Mucosa of descending colon (tissue), 3 donors: ENCODE measurements around the gene KRTAP5-8. TPM values are rescaled to one million over a fixed set of nuclear protein-coding genes. Genes with fewer than 3 reads are reported as not detected.
"Not testable (repeated sequence)": the region's sequence is repeated elsewhere in the genome, so short reads cannot be mapped to it uniquely, and the experiment has no call there.

ENCODE experiments used
- ATAC-seq: fragments of 200-7000 bp; cut with Tn5 transposase; one replicate; pipeline ENCODE4 v1.9.1; 2020; ENCODE audit warnings: mild to moderate bottlenecking, moderate library complexity
- DNase-seq, 3 donors: peaks; one replicate each; pipeline ENCODE4 v3.0.0-alpha.2; 2020
- H3K36me3 ChIP-seq: fragments of 200-600 bp; one replicate; pipeline ENCODE4 v1.8.0; 2021; ENCODE audit warnings: low read depth, mild to moderate bottlenecking
- H3K4me1 ChIP-seq: fragments of 200-600 bp; one replicate; pipeline ENCODE4 v1.8.0; 2021; ENCODE audit warnings: low read depth, mild to moderate bottlenecking
- H3K4me3 ChIP-seq: fragments of 200-600 bp; one replicate; pipeline ENCODE4 v1.8.0; 2021; ENCODE audit warnings: mild to moderate bottlenecking
- H3K9me3 ChIP-seq: fragments of 200-600 bp; one replicate; pipeline ENCODE4 v1.8.0; 2021; ENCODE audit warnings: mild to moderate bottlenecking
- CTCF ChIP-seq: fragments of 200-600 bp; IDR thresholded peaks from one replicate; pipeline ENCODE4 v1.8.0; 2022; ENCODE audit warnings: antibody characterized with exemption, mild to moderate bottlenecking
- intact Hi-C, 2 donors: fragments of 100-400 bp; cut with DNase I in 1 of 2; cut with micrococcal nuclease in 1 of 2; formaldehyde crosslinking; loops; one replicate each; pipeline versions ENCODE4 v1.11.0 to v1.11.1; 2022; cut with DNase I, micrococcal nuclease
- total RNA-seq, 3 donors: library from RNA; stranded (reverse); fragmentation: NEBNext Ultra II Directional in 2 of 3; extraction: Animal tissue kit (Norgen Biotek cat#: 25700) in 2 of 3; gene quantifications; one replicate each; pipeline versions ENCODE4 v1.2.1 to v1.2.4, GENCODE V29; 2021 to 2023
- donor health status: DM: no; HTN: no; CAD: no; lungs with moderate emphysema.
- donor health status: DM: no; HTN: no; CAD: no.
- donor health status: DM: no; HTN: yes; CAD: no.

KRTAP5-8 gene
- total RNA-seq, 3 donors from 2014 or later, result 0.35 to 1.1 TPM; not detected in 1

- ATAC-seq, result peak; percentile 8
These were observed 31.0 kb downstream of the KRTAP5-8 start for GRCh38 chr11:71568704-71569349.

GRCh38 chr11:71571101-71571850 is 33.5 kb downstream of the KRTAP5-8 start:
- DNase-seq, H3K36me3 ChIP-seq, H3K4me1 ChIP-seq, H3K4me3 ChIP-seq, H3K9me3 ChIP-seq, ATAC-seq, intact Hi-C loops: not testable (repeated sequence)

More at GRCh38 chr11:71568704-71569349, 31.0 kb downstream of the KRTAP5-8 start:
- no peak for TF ChIP-seq CTCF
- Histone ChIP-seq H3K4me1 (no peaks in the 10 kb centered on the region), H3K9me3 (no peaks in the 10 kb centered on the region), H3K36me3 (no peaks in the 10 kb centered on the region), H3K4me3 (no peak overlapping the region)
- DNase-seq, result peak in 1 of 3 donors; percentile 8
- intact Hi-C loops, result no loop called here

DNA sequence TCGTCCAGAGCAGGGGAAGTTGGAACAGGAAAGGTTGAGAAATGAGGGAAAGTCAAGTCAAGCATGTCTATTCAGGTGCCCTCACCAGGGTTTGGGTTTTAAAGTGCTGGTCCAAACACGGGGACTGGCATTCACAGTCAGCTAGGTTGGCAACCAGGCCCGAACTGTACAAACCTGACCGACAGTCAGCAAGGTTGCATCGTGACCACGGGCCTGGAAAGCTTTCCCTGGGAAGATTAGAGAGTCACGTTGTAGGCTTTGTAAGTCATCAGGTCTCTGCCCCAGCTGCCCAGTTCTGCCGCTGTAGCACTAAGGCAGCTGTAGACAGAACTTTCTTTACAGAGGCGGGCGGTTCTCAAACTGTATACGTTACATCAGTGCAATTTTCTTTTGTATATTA is 35.0 kb downstream of the KRTAP5-8 start:
- no peaks in the 10 kb centered on the region for H3K9me3 ChIP-seq
- ATAC-seq, result no peak
- H3K36me3 ChIP-seq, result no peaks in the 10 kb centered on the region
- H3K4me1 ChIP-seq, result no peaks in the 10 kb centered on the region
- no peak for TF ChIP-seq CTCF
- no peak overlapping the region for H3K4me3 ChIP-seq
- no peak for DNase-seq
- intact Hi-C loops, result no loop called here

DNA sequence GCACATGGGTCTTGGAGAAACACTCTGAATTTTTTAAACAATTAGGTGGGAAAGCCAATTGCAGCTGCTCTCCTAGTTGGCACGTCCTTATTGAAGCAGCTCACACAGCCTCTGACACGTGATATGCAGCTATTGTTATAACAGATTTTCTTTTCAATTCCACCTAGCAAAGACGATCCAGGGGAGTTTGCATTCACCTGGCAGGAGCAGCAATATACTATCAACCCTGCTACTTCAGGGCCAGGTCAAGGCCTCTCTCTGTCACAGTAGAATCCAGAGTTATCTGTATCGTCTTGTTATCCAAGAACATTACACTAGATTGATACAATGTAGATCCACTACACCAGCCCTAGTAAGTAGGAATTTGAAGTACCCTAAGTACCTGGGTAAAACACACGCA is 36.6 kb downstream of the KRTAP5-8 start:
- ATAC-seq, result no peak

DNA sequence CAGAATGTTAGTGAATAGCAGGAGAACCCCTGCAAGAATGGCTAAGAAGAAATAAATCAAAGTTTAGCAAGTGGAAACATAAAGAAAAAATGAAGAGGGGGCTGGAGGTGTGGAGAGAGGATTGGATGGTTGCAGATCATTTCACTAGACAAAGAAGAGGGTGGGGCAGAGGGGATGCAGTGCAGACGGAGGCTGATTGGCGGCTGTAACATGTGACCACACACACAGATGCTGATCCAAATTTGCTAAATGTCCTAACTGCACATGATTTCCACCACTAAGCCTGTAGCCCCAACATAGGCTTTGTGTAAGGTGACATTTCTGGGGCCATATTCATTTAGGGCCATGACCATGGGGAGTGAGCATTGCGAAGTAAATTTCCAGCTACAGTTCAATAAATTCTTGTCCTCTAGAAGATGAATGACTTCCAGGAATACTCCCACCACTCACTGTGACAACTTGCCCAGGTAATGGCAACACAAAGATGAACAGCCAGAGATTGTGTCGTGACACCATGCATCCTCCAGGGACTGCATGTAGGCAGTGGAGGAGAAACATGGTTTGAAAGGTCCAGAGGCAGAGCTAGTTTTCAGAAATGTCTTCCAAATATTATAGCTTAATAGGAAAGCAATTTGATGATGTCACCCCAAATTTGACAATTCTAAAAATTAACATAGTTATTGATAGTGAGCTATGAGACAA is 38.0 kb downstream of the KRTAP5-8 start:
- TF ChIP-seq CTCF, result no peak
- H3K36me3 ChIP-seq, result no peaks in the 10 kb centered on the region
- no peaks in the 10 kb centered on the region for H3K4me1 ChIP-seq
- DNase-seq (no peak), ATAC-seq (no peak)
- H3K4me3 ChIP-seq, result no peak overlapping the region
- no peaks in the 10 kb centered on the region for H3K9me3 ChIP-seq
- intact Hi-C loops, result no loop called here

More for the DNA sequence above, 36.6 kb downstream of the KRTAP5-8 start:
- no peak for TF ChIP-seq CTCF
- intact Hi-C loops, result no loop called here
- H3K4me3 ChIP-seq, result no peak overlapping the region
- H3K36me3 ChIP-seq, result no peaks in the 10 kb centered on the region
- no peak for DNase-seq
- no peaks in the 10 kb centered on the region for H3K4me1 ChIP-seq
- no peaks in the 10 kb centered on the region for H3K9me3 ChIP-seq

DNA sequence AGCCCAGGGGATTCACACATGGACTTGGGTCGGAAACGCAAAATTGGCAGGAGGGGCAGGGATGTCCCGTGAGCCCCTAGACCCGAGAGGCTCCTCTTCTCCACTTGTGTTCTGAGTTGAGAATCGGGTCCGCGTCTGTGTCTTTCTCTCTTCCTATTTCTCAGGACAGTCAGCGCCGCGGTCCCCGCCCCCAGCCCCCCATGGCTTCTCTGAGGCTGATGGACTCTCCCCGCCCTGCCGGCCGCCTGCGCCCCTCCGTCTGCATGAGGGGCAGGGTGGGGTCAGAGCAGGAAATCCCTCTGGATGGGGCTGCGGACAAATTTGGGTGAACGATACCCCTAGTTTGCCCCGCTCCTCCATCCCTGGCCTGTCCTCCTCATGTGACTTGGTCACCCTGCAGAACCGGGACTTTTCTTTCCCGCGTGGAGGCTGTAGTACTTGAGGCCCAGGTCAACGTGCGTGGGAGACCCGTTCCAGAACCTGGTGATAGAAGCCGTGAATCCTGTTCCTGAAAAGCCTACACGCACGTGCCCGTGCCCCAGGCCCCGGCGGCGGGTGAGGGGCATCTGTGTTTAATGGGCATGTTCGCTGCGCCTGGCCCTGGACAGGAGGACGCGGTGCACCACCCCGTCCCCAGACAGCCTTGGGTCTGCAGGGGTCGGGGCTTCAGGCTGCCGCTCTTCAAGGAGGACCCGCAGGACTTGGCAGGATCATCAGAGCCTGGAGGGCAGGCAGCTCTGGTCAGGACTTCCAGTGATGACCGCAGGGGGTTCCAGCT is 39.1 kb downstream of the KRTAP5-8 start:
- H3K4me3 ChIP-seq, DNase-seq, H3K9me3 ChIP-seq, H3K36me3 ChIP-seq, H3K4me1 ChIP-seq, ATAC-seq, intact Hi-C loops: not testable (repeated sequence)
